ENCODE measurements around the gene CLNK.

CLNK gene

GRCh38 chr4:10684631-10685030 is at the start of gene CLNK:
CLNK (minus strand) TSS chr4:10684768; CDS start chr4:10667869, 16,899 bp downstream.
- no peak for DNase-seq

- no peak for DNase-seq
Measured at GRCh38 chr4:10733481-10734062, 49.0 kb upstream of the CLNK start.

GRCh38 chr4:10732914-10733415 is 48.4 kb upstream of the CLNK start:
- no peak for DNase-seq

GRCh38 chr4:10732235-10732913 is 47.8 kb upstream of the CLNK start:
- no peak for DNase-seq

GRCh38 chr4:10731690-10732089 is 47.1 kb upstream of the CLNK start:
- DNase-seq = no peak

- no peak for DNase-seq
Measured at GRCh38 chr4:10731162-10731561, 46.6 kb upstream of the CLNK start.

- no peak for DNase-seq
Measured at GRCh38 chr4:10730590-10730989, 46.0 kb upstream of the CLNK start.

- no peak for DNase-seq
Measured at GRCh38 chr4:10730019-10730418, 45.5 kb upstream of the CLNK start.

GRCh38 chr4:10729366-10729765 is 44.8 kb upstream of the CLNK start:
- no peak for DNase-seq

- no peak for DNase-seq
Measured at GRCh38 chr4:10728016-10728415, 43.4 kb upstream of the CLNK start.

GRCh38 chr4:10727140-10727880 is 42.7 kb upstream of the CLNK start:
- no peak for DNase-seq

- DNase-seq = no peak
Measured at GRCh38 chr4:10722957-10723356, 38.4 kb upstream of the CLNK start.

GRCh38 chr4:10721616-10722015 is 37.0 kb upstream of the CLNK start:
- no peak for DNase-seq

GRCh38 chr4:10716163-10716562 is 31.6 kb upstream of the CLNK start:
- no peak for DNase-seq

GRCh38 chr4:10715696-10716095 is 31.1 kb upstream of the CLNK start:
- DNase-seq = no peak

GRCh38 chr4:10715135-10715534 is 30.6 kb upstream of the CLNK start:
- no peak for DNase-seq

GRCh38 chr4:10713591-10713990 is 29.0 kb upstream of the CLNK start:
- no peak for DNase-seq

- DNase-seq = no peak
Measured at GRCh38 chr4:10706236-10706635, 21.7 kb upstream of the CLNK start.

- no peak for DNase-seq
Measured at GRCh38 chr4:10704430-10704810, 19.9 kb upstream of the CLNK start.

GRCh38 chr4:10703766-10704429 is 19.3 kb upstream of the CLNK start:
- DNase-seq = no peak

GRCh38 chr4:10703156-10703555 is 18.6 kb upstream of the CLNK start:
- no peak for DNase-seq
